Measurements from ENCODE around the gene CBARP.

GRCh38 chr19:1266916-1267476 lies 29.2 kb upstream of the CBARP start:
- TF ChIP-seq CTCF (IDR thresholded peaks at IDR 0.05) (peak; percentile 96), EZH2phosphoT487 (IDR thresholded peaks at IDR 0.05) (no peak), EZH2 (IDR thresholded peaks at IDR 0.05) (no peak)
